Activated CD4-positive, alpha-beta T cell treated with anti-CD3 and anti-CD28 coated beads, Interleukin-2, amount 50 U/mL, for 16 hours (primary cell): Measurements from ENCODE around the gene CLEC3B.
"Not testable (repeated sequence)": the region's sequence is repeated elsewhere in the genome, so short reads cannot be mapped to it uniquely, and the experiment has no call there.

Experiments used
- DNase-seq: peaks from one replicate; pipeline ENCODE4 v3.0.0-alpha.2; 2020

The CLEC3B gene

DNA sequence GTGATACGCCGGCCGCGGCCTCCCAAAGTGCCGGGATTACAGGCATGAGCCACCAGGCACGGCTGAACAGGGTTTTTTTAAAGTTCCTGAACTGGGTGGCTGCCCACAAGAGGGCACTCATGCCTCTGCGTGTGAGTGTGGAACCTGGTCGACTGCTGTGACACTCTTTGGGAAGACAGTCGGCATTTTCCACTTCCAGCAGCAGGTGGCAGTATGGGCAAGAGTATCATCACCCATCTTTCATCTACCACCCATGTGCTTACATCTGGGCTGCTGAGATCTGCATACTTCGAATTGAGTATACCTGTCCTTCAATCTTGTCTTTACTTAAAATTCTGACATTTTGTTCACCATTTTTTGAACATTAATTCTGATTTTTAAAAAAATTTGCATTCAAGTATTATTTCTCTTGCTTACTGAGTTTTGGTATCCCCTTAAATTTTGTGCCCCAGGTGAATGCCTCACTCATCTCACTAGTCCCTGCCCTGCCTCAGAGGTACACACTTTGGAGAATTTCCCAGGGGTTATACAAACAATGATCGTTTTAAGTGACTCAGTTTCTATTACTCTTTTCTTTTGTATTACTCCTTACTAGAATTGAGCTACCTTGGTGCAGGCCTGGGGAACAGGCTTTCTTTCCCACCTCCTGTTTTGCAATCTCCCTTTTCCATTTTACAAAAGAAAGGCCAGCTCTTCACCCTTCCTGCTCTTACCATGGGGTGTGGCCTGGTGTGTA lies 11.8 kb downstream of the CLEC3B start:
- peak; percentile 95 for DNase-seq

DNA sequence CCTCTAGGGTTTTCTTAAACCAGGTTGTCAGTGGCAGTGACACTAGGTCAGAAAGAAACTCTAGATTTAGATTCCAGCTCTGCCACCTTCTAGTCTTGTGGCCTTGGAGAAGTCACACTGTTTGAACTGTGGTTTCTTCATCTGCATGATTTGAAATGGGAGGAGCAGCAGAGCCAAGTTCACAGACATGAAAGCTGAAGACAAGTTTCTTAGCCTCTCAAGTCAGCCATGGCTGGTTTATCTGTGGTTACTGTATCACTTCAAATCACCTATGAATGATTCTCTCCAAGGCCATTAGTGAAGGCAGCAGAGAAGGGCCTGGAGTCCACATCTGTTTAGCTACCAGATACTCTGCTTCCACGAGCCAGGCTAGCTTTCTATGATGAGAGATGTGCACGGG lies 15.6 kb downstream of the CLEC3B start:
- peak; percentile 35 for DNase-seq

DNA sequence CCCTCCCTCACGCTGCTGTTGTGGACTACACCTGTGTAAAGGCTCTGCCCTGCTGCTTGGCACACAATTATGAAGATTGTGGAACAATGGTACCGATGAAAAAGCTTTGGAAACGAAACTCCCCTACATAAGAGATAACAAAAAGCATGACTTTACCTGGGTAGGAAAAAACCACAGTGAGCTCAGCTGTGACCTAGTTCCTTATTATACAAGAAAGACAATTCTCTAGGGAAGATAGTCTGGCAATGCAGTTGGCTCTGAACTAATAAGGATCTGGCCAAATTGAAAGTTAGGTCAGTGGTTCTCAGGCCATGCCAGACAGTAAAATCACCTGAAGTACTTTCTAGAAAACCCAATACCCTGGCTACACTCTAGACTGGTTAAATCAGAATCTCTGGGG lies 16.1 kb downstream of the CLEC3B start:
- no peak for DNase-seq

DNA sequence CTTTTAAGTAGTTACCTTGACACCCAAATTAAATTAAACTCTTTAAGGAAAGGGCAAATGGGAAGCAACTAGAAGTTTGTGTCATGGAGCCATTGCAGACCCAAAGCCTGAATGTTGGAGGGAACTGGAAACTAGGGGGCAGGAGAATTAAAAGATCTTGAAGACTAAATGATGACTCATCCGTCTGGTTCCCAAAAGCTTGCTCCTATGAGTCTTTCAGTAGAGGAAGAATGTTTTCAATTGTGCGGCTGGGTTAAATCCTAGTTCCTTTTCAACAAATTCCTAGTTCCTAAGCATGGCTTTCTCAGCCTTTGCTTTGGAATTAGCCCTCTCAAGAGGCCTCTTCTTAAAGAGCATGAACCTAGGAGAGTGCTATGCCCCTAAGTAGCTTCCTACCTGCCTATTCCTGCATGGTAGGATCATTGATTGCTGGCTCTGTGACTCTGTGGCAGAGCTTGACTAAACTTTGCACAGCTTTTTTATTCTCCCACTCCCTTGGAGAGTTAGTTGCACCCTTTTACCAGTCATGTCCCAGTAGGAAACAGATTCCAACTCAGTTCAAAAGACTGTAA lies 17.7 kb downstream of the CLEC3B start:
- no peak for DNase-seq

DNA sequence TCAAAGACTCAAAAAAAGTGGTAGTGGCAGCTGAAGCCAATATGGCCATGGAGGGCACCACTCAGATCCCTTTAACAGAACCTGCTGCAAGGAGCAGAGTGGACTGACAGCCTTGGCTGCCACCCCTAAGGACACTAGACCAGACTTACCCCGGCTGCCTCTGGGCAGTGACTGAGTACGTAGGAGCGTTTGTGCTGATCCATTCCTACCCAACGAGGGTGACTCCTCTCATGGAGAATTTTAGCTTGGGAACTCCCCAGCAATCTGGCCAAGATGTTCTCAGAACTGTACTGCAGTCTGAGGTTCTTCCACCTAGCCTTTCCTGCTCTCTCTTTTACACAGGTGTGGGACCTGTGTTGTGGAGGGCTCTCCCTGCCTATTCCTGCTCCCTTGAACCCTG lies 22.1 kb downstream of the CLEC3B start:
- no peak for DNase-seq

DNA sequence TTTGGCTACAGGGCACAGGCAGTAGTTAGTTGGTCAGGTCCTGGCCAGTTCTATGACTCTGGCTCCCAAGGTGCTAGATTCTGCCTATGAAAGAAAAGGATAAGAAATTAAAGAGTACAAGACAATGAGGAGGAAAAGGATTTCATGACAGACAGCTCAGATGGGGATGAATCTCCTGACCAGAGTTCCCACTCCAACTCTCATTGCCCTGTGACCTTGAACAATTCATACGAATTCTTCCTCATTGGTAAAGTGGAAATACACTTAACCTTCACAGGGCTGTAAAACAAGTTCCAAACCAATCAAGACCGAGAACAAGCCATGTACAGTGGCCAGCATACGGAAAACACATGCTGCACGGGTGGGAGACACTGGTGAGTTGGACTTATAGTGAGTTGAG lies 23.7 kb downstream of the CLEC3B start:
- DNase-seq, result no peak

DNA sequence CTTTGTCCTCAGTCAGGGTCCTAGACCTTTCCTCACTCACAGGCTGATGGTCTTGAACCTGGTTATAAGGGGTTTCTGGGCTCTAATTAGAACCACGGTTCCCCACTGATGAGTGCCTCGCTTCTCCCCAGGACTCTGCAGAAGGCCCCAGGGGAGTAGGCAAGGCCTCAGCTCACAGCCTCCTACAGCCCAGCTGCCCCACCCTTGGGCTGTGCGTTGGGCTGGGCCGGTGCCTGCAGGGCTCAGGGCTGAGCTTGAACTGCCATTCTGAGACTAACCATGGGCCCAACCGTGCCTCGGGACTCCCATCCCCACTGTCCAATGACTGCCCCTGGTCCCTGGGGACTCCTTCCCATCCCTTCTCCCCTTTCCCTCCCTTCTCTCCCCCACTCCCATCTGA lies 25.6 kb downstream of the CLEC3B start:
- DNase-seq, result no peak

DNA sequence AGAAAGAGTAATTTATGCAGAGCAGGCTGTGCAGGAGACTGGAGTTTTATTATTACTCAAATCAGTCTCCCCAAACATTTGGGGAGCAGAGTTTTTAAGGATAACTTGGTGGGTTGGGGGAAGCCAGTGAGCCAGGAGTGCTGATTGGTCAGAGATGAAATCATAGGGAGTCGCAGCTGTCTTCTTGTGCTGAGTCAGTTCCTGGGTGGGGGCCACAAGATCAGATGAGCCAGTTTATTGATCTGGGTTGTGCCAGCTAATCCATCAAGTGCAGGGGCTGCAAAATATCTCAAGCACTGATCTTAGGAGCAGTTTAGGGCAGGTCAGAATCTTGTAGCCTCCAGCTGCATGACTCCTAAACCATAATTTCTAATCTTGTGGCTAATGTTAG lies 27.7 kb downstream of the CLEC3B start:
- not testable (repeated sequence) for DNase-seq

DNA sequence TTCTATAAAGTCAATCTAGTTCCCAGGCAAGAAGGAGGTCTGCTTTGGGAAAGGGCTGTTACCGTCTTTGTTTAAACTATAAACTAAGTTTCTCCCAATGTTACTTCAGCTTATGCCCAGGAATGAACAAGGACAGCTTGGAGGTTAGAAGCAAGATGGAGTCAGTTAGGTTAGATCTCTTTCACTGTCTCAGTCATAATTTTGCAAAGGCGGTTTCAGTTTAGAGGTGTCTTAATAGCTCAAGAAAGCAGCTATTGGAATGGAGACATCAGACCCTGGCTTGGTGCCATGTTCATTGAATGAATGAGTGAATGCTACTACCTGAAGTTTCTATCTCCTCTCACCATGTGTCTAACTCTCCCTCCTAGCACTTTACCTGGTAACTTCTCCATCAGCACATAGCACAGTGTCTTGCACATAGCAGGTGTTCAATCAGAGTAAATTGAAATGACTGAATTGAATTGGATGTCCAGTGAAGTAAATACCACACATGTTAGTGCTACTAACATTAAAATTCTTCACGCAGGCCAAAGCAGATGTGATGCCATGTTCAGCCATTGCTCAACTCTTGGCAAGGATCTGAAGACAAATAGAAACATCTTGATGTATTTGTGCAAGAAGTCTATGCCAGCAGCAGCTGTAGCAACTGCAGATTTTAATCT lies 28.2 kb downstream of the CLEC3B start:
- no peak for DNase-seq

DNA sequence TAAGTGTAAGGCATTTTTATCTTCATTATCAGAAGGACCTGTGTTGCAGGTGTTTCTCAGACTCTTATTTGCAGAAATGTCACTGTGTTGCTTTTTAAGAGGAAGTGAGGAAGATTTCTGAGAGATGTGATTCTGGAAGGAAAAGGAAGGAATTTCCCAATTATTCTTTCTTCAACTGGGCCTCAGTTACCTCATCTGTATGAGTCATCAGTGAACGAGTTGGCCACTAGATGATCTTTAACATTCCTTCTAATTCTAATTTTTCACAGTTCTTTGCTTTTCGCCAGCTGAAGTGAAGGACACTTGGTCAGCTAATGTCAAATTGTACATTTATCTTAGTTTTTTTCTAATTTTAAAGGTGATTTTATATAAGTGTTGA lies 28.9 kb downstream of the CLEC3B start:
- no peak for DNase-seq

DNA sequence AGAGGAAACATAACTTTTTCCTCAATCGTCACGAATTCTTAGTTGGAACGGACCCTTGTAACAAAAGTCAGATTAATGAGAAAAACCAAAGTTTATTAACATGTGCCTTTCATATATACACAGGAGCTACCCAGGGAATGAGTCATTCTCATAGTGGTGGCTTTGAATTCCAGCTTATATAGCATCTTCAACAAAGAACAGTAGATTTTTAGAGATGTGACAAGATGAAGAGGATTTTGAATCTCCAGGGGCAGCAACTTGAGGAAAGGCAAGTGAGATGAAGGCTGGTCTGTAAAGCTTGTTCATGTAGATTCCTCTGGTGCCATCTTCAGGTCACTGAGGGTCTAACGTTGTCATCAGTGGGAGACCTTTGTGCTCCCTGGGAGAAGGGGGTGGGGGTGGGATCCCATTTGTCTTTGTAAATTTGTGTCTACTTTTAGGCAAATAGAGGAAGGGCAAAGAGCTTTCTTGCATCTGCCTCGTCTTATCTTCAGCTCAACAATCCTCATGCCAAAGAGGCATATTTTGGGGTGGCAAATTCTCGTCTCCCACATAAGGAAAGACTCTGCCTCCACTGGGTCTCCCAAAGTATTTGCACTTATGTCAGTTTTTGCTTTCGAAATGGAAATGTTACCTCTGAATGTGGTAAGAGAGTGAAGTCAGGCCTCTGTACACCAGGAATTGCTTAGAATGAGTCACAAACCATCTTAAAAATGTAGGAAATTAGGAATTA lies 29.5 kb downstream of the CLEC3B start:
- DNase-seq, result peak; percentile 21

DNA sequence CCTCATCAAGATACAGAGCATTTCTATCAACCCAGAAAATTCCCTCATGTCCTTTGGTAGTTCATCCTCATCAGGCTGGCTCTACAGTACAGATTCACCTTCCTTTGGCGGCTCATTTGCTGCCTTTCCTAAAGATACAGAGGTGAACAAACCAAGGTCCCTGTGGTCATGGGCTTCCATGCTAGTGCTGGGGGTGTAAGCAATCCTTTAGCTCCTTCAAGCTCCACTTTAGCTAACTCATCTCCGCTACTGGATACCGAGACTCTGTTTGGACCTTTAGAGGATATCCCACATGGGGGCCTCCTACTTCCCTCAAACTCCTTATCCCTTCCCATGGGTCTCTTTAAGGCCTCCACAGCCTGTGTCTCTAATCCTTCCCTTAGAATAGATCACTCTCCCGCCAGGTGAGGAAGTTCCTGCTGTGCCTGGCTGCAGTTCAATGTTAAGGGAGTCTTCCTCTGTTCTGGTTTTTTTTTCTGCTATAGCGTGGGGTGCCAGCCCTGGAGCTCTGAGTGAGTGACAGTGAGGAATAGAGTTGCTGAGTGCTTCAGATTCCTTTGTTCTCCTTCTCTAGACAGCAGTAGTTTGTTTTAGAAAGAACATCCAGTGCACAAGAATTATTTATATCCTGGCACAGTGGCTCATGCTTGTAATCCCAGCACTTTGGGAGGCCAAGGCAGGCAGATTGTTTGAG lies 30.7 kb downstream of the CLEC3B start:
- DNase-seq, result no peak

DNA sequence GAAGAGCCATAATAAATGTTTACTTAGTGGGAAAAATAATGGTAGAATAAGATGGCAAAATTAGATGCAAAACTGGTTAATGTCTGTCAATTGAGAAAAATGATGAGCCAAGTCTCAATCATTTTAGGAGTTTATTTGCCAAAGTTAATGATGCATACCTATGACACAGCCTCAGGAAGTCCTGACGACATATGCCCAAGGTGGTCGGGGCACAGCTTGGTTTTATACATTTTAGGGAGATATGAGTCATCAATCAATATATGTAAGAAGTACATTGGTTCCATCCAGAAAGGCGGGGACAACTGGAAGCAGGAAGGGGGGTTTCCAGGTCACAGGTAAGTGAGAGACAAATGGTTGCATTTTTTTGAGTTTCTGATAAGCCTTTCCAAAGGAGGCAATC lies 31.5 kb downstream of the CLEC3B start:
- DNase-seq, result peak; percentile 37

DNA sequence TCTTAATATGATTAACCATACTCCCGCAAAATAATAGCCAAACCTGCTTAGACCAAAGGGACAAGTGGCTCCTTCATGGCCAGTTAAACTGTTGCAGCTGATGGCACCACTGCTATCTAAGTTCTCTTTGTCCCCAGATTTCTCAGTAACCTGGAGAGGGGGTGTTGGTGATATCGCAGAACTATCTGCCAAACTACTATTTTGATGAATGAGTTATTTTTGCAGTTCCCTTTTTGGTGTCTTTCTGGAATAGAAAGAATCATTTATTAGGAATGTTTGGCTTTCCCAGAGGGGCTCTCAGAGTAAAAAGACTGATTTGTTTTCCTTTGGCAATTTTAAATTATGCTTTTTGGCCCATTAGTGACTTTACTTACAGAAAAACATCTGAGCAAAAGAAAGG lies 33.0 kb downstream of the CLEC3B start:
- no peak for DNase-seq

DNA sequence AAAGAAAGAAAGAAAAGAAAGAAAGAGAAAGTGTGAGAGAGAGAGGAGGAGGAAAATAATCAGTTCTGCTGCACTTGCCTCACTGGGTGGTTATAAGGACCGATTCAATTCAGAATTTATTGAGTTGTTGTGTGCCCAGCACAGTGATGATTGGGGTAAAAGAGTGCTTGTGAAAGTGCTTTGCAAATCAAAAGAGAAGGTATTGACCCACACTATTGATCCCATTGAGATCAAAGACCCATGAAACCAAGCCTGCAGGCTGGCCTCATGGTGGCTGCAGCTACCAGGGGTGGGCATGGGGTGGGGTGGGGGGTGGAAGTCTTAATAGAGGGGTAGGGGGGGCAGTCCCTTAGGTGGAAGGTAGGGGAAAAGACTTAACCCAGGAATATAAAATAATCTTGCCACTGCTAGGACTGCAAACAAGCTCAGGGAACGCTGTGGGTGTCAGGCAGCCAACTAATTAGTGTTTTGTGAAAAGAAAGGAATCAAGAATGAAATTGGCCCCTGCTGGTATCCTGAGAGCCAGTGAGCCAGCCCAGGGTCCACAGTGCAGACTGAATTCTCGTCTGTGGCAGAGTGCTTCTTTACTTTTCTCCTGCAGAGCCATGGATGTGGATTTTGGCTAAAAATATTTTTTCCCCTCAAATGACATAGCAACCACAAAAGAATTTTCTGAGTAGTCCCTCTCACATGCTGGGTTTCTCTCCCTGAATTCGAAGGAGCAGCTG lies 34.2 kb downstream of the CLEC3B start:
- no peak for DNase-seq

DNA sequence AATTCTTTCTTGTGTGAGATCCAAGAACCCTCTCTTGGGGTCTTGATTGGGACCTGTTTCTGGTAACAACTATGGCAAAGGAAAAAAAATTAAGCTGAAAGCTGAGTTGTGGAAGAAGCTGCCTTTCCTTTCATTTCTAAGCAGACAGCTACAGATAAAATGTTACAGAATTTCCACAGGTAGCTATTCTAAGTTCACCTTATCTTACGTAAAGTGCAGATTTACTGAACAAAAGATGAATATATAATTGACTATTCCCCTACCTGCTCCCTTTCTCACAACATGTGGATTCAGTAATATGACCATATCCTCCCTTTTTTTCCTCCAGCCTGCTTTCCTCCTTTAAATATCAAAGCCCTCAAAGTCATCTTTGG lies 36.6 kb downstream of the CLEC3B start:
- DNase-seq, result no peak

DNA sequence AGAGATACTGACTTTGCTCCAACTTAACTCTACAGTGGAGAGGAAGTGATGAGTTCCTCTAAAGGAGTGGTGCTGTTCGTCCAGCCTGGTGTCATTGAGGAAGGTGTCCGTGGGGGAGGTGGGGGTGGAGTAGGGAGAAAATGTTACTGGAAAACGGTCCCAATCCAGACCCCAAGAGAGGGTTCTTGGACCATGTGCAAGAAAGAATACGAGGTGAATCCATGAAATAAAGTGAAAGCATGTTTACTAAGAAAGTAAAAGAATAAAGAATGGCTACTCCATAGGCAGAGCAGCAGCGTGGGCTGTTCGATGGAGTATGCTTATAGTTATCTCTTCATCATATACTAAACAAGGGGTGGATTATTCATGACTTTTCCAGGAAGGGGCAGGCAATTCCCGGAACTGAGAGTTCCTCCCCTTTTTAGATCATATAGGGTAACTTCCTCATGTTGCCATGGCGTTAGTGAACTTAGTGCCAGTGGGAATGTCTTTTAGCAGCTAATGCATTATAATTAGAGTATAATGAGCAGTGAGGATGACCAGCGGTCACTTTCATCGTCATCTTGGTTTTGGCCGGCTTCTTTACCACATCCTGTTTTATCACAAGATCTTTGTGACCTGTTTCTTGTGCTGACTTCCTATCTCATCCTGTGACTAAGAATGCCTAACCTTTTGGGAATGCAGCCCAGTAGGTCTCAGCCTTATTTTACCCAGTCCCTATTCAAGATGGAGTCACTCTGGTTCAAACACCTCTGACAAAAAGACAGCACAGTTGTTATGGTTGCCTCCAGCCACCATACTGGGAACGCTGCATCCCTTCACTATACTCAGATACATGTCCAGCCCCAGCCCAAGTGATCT lies 38.6 kb downstream of the CLEC3B start:
- peak; percentile 71 for DNase-seq

DNA sequence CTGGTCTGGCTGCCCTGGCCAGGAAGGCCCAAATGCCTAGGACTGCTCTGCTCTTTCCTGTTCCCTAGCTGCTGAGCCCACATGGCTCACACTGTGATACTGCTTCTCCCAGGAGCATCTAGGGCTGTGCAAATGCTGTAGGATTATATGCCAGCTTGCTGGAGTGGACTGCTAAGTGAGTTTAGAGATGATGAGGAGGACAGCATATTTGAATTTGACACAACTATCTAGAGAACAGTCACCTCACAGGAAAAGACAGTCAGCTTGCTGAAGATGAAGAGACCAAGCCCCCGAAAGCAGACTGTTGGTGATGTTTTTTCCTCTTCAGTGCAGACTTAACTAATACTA lies 39.2 kb downstream of the CLEC3B start:
- no peak for DNase-seq

DNA sequence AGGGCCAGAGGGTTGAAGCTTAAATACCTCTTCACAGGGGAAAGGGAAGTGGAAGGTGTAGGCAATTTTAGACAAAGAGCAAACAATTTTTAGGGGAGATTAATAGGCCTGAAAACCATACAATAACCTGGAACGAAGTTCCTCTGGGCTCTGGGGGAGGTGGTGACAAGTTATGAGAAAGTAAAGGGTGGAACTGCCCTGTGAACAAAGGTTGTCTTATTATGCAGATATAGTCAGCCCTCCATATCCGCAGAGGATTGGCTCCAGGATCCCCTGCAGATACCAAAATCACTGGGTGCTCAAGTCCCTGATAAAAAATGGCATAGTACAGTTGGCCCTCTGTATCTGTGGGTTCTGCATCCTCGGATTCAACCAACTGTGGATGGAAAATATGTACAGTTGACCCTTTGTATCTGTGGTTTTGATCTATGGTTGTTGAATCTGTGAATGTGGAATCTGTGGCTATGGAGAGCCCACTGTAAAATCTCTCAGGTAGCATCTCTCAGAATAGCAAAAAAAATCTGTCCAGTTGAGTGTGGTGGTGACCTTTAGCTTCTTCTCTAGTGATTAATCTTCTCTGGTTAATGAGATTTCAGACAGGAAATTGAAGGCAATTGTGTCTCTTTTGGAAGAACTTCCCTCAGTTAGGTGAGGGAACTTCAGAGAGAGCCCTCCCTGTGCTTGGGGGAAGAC lies 40.2 kb downstream of the CLEC3B start:
- no peak for DNase-seq

DNA sequence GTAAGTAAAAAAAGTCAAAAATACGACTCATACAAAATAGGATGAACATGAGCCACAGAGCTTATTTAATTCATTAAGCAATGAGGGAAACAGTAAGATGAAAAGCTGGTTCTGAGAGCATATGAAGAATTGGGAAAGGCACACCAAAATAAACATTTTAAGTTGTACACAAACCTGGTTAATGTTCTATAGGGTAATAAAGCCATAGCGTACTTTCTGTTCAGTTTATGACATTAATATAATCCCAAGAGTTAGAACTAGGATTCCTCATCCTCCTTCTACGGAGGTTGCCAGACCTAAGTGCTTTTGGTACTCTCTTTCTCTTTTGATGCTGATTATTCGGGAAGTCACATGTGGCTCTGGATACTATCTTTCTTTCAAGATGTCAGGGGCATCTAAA lies 41.4 kb downstream of the CLEC3B start:
- DNase-seq, result no peak

DNA sequence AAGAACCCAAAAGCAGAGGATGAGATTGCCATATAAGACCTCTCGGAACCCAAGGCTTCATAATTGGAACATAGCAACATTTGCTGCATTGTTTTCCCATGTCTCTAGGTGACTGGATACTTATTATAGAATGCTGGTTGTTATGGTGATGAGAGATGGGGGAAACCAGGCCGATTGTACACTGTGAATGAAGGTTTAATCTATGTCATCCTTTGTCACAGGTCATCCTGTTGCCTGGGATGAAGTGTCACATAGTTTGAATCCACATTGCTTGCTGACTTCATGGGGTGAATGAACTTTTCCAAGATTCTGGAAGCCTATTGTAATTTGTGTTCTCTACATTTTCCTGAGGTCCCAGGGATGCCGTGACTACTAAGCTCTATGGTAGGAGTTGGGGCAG lies 41.8 kb downstream of the CLEC3B start:
- no peak for DNase-seq
